ENCODE data around the gene CYS1. TPM values are rescaled to one million over a fixed set of nuclear protein-coding genes. Genes with fewer than 3 reads are reported as not detected.

The CYS1 gene
- total RNA-seq, 1 experiment from 2014 or later: 1.2 TPM

- no peak for TF ChIP-seq CREB1 (CRISPR knock-in tag; IDR thresholded peaks at IDR 0.05)
Observed at GRCh38 chr2:10063566-10063965, 16.6 kb downstream of the CYS1 start (continued).

DNA sequence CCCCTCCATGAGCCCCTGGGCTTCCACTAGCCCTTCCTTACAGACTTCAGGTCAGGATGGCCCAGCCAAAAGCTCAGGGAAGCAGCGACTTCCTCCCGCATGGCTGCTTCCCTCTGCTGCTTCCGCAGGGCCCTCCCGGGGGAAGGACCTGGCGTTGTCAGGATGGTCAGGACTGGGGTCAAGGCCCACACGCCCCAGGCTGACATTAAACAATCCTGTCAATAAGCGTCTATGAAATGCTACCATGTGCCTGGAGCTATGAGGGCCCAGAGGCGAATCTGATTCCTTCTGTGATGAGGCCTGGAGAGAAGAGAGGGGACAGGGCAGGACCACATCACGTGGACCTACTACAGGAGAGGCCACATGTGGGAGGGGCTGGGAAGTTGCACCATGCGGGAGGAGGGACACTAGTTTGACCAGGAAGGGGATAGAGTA, 17.3 kb downstream of the CYS1 start:
- CTCF ChIA-PET: interaction anchor here (0.5 to 3.3 kb wide), 2 partner anchors 10 to 1108 kb away, joined by 3 to 13 read pairs; no protein-coding TSS in a partner anchor
- TF ChIP-seq NR3C1 (CRISPR knock-in tag; conservative IDR thresholded peaks at IDR 0.05; ENCODE audit: low read depth) (no peak), AFF4 (CRISPR knock-in tag; IDR thresholded peaks at IDR 0.05; ENCODE audit: borderline replicate concordance) (no peak), GTF2I (CRISPR knock-in tag; conservative IDR thresholded peaks at IDR 0.05) (no peak), GABPB1 (CRISPR knock-in tag; IDR thresholded peaks at IDR 0.05) (peak; percentile 69), HMGXB4 (CRISPR knock-in tag; IDR thresholded peaks at IDR 0.05) (no peak)
- TF ChIP-seq, protein P1, sequence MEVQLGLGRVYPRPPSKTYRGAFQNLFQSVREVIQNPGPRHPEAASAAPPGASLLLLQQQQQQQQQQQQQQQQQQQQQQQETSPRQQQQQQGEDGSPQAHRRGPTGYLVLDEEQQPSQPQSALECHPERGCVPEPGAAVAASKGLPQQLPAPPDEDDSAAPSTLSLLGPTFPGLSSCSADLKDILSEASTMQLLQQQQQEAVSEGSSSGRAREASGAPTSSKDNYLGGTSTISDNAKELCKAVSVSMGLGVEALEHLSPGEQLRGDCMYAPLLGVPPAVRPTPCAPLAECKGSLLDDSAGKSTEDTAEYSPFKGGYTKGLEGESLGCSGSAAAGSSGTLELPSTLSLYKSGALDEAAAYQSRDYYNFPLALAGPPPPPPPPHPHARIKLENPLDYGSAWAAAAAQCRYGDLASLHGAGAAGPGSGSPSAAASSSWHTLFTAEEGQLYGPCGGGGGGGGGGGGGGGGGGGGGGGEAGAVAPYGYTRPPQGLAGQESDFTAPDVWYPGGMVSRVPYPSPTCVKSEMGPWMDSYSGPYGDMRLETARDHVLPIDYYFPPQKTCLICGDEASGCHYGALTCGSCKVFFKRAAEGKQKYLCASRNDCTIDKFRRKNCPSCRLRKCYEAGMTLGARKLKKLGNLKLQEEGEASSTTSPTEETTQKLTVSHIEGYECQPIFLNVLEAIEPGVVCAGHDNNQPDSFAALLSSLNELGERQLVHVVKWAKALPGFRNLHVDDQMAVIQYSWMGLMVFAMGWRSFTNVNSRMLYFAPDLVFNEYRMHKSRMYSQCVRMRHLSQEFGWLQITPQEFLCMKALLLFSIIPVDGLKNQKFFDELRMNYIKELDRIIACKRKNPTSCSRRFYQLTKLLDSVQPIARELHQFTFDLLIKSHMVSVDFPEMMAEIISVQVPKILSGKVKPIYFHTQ (CRISPR knock-in tag; IDR thresholded peaks at IDR 0.05): no peak
- no peak for DNase-seq (ENCODE audit: low spot score)
- Mint-ChIP-seq H3K9me3 (peaks cover 4% of the 10 kb centered on the region), H3K27me3 (ENCODE audit: low read depth) (no peaks in the 10 kb centered on the region), H3K27ac (no peak overlapping the region), H3K4me3 (no peak overlapping the region), H3K4me1 (peaks cover 13% of the 10 kb centered on the region), H3K36me3 (no peaks in the 10 kb centered on the region)
- POLR2A ChIA-PET: no interaction called here
- ATAC-seq: no peak

- Mint-ChIP-seq H3K27me3 (ENCODE audit: low read depth) (no peaks in the 10 kb centered on the region), H3K27ac (no peak overlapping the region), H3K9me3 (no peaks in the 10 kb centered on the region), H3K4me1 (peaks cover 26% of the 10 kb centered on the region), H3K36me3 (no peaks in the 10 kb centered on the region), H3K4me3 (no peak overlapping the region)
- ChIA-PET POLR2A (no interaction called here), CTCF (interaction anchor here (0.8 to 6.2 kb wide), 4 partner anchors 11 to 42 kb away, joined by 3 to 112 read pairs (median 6); no protein-coding TSS in a partner anchor)
- DNase-seq (ENCODE audit: low spot score) (no peak), ATAC-seq (no peak)
- TF ChIP-seq NR1H2 (CRISPR knock-in tag; IDR thresholded peaks at IDR 0.05) (no peak), FOXP1 (CRISPR knock-in tag; IDR thresholded peaks at IDR 0.05; ENCODE audit: borderline replicate concordance) (no peak), AFF4 (CRISPR knock-in tag; IDR thresholded peaks at IDR 0.05; ENCODE audit: borderline replicate concordance) (no peak), ELF4 (CRISPR knock-in tag; IDR thresholded peaks at IDR 0.05; ENCODE audit: low read depth) (no peak), ZNF396 (CRISPR knock-in tag; IDR thresholded peaks at IDR 0.05; ENCODE audit: borderline replicate concordance) (no peak), ZNF317 (CRISPR knock-in tag; IDR thresholded peaks at IDR 0.05; ENCODE audit: borderline replicate concordance, low read depth) (no peak)
- TF ChIP-seq, protein P2, sequence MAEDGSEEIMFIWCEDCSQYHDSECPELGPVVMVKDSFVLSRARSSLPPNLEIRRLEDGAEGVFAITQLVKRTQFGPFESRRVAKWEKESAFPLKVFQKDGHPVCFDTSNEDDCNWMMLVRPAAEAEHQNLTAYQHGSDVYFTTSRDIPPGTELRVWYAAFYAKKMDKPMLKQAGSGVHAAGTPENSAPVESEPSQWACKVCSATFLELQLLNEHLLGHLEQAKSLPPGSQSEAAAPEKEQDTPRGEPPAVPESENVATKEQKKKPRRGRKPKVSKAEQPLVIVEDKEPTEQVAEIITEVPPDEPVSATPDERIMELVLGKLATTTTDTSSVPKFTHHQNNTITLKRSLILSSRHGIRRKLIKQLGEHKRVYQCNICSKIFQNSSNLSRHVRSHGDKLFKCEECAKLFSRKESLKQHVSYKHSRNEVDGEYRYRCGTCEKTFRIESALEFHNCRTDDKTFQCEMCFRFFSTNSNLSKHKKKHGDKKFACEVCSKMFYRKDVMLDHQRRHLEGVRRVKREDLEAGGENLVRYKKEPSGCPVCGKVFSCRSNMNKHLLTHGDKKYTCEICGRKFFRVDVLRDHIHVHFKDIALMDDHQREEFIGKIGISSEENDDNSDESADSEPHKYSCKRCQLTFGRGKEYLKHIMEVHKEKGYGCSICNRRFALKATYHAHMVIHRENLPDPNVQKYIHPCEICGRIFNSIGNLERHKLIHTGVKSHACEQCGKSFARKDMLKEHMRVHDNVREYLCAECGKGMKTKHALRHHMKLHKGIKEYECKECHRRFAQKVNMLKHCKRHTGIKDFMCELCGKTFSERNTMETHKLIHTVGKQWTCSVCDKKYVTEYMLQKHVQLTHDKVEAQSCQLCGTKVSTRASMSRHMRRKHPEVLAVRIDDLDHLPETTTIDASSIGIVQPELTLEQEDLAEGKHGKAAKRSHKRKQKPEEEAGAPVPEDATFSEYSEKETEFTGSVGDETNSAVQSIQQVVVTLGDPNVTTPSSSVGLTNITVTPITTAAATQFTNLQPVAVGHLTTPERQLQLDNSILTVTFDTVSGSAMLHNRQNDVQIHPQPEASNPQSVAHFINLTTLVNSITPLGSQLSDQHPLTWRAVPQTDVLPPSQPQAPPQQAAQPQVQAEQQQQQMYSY (CRISPR knock-in tag; IDR thresholded peaks at IDR 0.05): no peak
- TF ChIP-seq, protein P3, sequence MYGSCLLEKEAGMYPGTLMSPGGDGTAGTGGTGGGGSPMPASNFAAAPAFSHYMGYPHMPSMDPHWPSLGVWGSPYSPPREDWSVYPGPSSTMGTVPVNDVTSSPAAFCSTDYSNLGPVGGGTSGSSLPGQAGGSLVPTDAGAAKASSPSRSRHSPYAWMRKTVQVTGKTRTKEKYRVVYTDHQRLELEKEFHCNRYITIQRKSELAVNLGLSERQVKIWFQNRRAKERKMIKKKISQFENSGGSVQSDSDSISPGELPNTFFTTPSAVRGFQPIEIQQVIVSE (CRISPR knock-in tag; IDR thresholded peaks at IDR 0.05; ENCODE audit: borderline replicate concordance): no peak
Observed at GRCh38 chr2:10061221-10061925, 18.8 kb downstream of the CYS1 start.
